H1 (cell line): ENCODE data around the gene CFB. TPM values are rescaled to one million over a fixed set of nuclear protein-coding genes. Genes with fewer than 3 reads are reported as not detected.

Experiments used
- CBX5 ChIP-seq: fragments of 300-800, 300-1000 bp; sonication (generic); IDR thresholded peaks from 2 replicates; pipeline ENCODE4 v1.7.1; 2016; ENCODE audit warnings: antibody characterized with exemption, low read length, low read depth
- CHD2 ChIP-seq: IDR thresholded peaks from 2 replicates; pipeline ENCODE4 v1.6.1; 2012; ENCODE audit warnings: low read length, improper control_type of control experiment
- CHD7 ChIP-seq: fragments of 300-600 bp; sonication (generic); IDR thresholded peaks from 2 replicates; pipeline ENCODE4 v1.7.1; 2012; ENCODE audit warnings: low read length, moderate library complexity, mild to moderate bottlenecking, inconsistent platforms; ENCODE audit not compliant: insufficient replicate concordance
- CTBP2 ChIP-seq: IDR thresholded peaks from 2 replicates; pipeline ENCODE4 v1.7.0; 2011; ENCODE audit warnings: borderline replicate concordance, mild to moderate bottlenecking, moderate library complexity, mixed read lengths, low read length; ENCODE audit not compliant: insufficient read depth, insufficient read length
- E2F6 ChIP-seq: IDR thresholded peaks from 2 replicates; pipeline ENCODE4 v1.6.1; 2012; ENCODE audit warnings: inconsistent platforms
- RBBP5 ChIP-seq: IDR thresholded peaks from 2 replicates; pipeline ENCODE4 v1.7.1; 2012; ENCODE audit warnings: low read depth, mild to moderate bottlenecking, inconsistent platforms, low read length, moderate library complexity, borderline replicate concordance
- RNF2 ChIP-seq: fragments of 200-900, 300-1000 bp; sonication (generic); IDR thresholded peaks from 2 replicates; pipeline ENCODE4 v1.7.1; 2016; ENCODE audit warnings: borderline replicate concordance, low read depth, mild to moderate bottlenecking, antibody characterized with exemption, low read length; ENCODE audit not compliant: poor library complexity, severe bottlenecking; ENCODE audit errors: missing control alignments
- SP4 ChIP-seq: IDR thresholded peaks from 2 replicates; pipeline ENCODE4 v1.6.1; 2012; ENCODE audit warnings: low read length, inconsistent platforms
- TEAD4 ChIP-seq: IDR thresholded peaks from 2 replicates; pipeline ENCODE4 v1.6.1; 2012; ENCODE audit warnings: low read depth, low read length, inconsistent platforms, mixed read lengths
- polyA plus RNA-seq, 7 experiments: library from polyadenylated mRNA; depleted of rRNA in 3 of 7; stranded (reverse) in 5 of 7; unstranded in 2 of 7; fragments of >200 nt in 5 of 7; fragments of 200-250 nt in 2 of 7; gene quantifications; 1 replicate in 5 of 7; 2 replicates in 1 of 7; 4 replicates in 1 of 7; pipeline versions ENCODE4 v1.2.1 to v1.2.3, GENCODE V29; 2011 to 2013; ENCODE audit warnings: missing spikeins in 2 of 7, mixed read lengths in 2 of 7
- total RNA-seq: library from RNA; stranded (reverse); fragmentation: NEBNext Ultra II Directional; extraction: Animal tissue kit (Norgen Biotek cat#: 25700); gene quantifications from 2 replicates; pipeline ENCODE4 v1.2.1, GENCODE V29; 2021

The CFB gene
- total and polyA plus RNA-seq, 2 of the 8 experiments (the other 6 are each of a cell fraction or from before 2014, with no cell fraction given): 0.09 TPM; not detected in 1

- no peak for TF ChIP-seq TEAD4
- no peak for TF ChIP-seq SP4
- no peak for TF ChIP-seq CHD7
- no peak for TF ChIP-seq E2F6
- TF ChIP-seq CHD2: no peak
- TF ChIP-seq CBX5: no peak
- no peak for TF ChIP-seq CTBP2
- TF ChIP-seq RNF2: no peak
- no peak for TF ChIP-seq RBBP5
Observed at GRCh38 chr6:31945507-31946369, at the start of gene CFB (continued).
